Hepatocyte (in vitro differentiated cells): ENCODE results near the gene NOL8. TPM values are rescaled to one million over a fixed set of nuclear protein-coding genes. Genes with fewer than 3 reads are reported as not detected.
A peak's percentile ranks its signal among the peaks of the same experiment; 100 is the strongest.

Experiments used
- DNase-seq: peaks from one replicate; pipeline ENCODE4 v3.0.0-alpha.2; 2016; ENCODE audit warnings: low spot score
- H2AFZ ChIP-seq: fragments of 200-600 bp; sonication (generic); 2 replicates; pipeline ENCODE4 v1.6.0; 2016; ENCODE audit warnings: antibody characterized with exemption, mild to moderate bottlenecking
- H3K27ac ChIP-seq: fragments of 200-600 bp; sonication (generic); 2 replicates; pipeline ENCODE4 v1.5.1; 2016; ENCODE audit warnings: mild to moderate bottlenecking
- H3K27me3 ChIP-seq: fragments of 200-600 bp; sonication (generic); 2 replicates; pipeline ENCODE4 v1.6.1; 2016
- H3K36me3 ChIP-seq: fragments of 200-600 bp; sonication (generic); replicated peaks from 2 replicates; pipeline ENCODE4 v1.5.1; 2016; ENCODE audit warnings: low read depth; ENCODE audit not compliant: insufficient read depth
- H3K4me1 ChIP-seq: fragments of 200-600 bp; sonication (generic); 2 replicates; pipeline ENCODE4 v1.5.1; 2016; ENCODE audit warnings: mild to moderate bottlenecking, moderate library complexity; ENCODE audit not compliant: insufficient read depth
- H3K4me2 ChIP-seq: fragments of 200-600 bp; sonication (generic); 2 replicates; pipeline ENCODE4 v1.6.0; 2016
- H3K4me3 ChIP-seq: fragments of 200-600 bp; sonication (generic); 2 replicates; pipeline ENCODE4 v1.5.1; 2016; ENCODE audit warnings: mild to moderate bottlenecking
- H3K79me2 ChIP-seq: fragments of 200-600 bp; sonication (generic); 2 replicates; pipeline ENCODE4 v1.6.0; 2017; ENCODE audit warnings: mild to moderate bottlenecking
- H3K9me2 ChIP-seq: fragments of 200-600 bp; sonication (generic); replicated peaks from 2 replicates; pipeline ENCODE4 v1.6.0; 2017; ENCODE audit warnings: mild to moderate bottlenecking; ENCODE audit not compliant: insufficient read depth
- H3K9me3 ChIP-seq: fragments of 200-600 bp; sonication (generic); 2 replicates; pipeline ENCODE4 v1.5.1; 2016; ENCODE audit warnings: low read depth, mild to moderate bottlenecking
- H4K20me1 ChIP-seq: fragments of 200-600 bp; sonication (generic); 2 replicates; pipeline ENCODE4 v1.6.0; 2016; ENCODE audit warnings: mild to moderate bottlenecking; ENCODE audit not compliant: insufficient read depth, poor library complexity, severe bottlenecking
- CTCF ChIP-seq: fragments of 200-600 bp; sonication (generic); IDR thresholded peaks from 2 replicates; pipeline ENCODE4 v1.5.1; 2016; ENCODE audit warnings: antibody characterized with exemption, mild to moderate bottlenecking; ENCODE audit not compliant: poor library complexity
- EZH2 ChIP-seq: fragments of 200-600 bp; sonication (generic); IDR thresholded peaks from 2 replicates; pipeline ENCODE4 v1.6.1; 2016; ENCODE audit warnings: antibody characterized with exemption, mild to moderate bottlenecking, borderline replicate concordance
- EZH2phosphoT487 ChIP-seq: fragments of 200-600 bp; sonication (generic); IDR thresholded peaks from one replicate; pipeline ENCODE4 v1.6.1; 2018; ENCODE audit warnings: antibody characterized with exemption, mild to moderate bottlenecking, low read depth, moderate library complexity; ENCODE audit not compliant: unreplicated experiment, severe bottlenecking
- WGBS: methylation state at CpG from one replicate; pipeline ENCODE4 v1.1.6; 2016; ENCODE audit warnings: low lambda C conversion rate; ENCODE audit errors: missing lambda C conversion rate; 5-methylcytosine and 5-hydroxymethylcytosine counted together
- polyA plus RNA-seq: library from polyadenylated mRNA; unstranded; fragments of >200 nt; fragmentation: Nextera tagmentation; extraction: Ambion mirVana; gene quantifications from 2 replicates; pipeline ENCODE4 v1.2.1, GENCODE V29; 2016
- total RNA-seq: library from RNA; depleted of rRNA; stranded (reverse); fragments of >200 nt; gene quantifications from 2 replicates; pipeline ENCODE4 v1.2.3, GENCODE V29; 2014

NOL8 gene
- total and polyA plus RNA-seq, 2 experiments from 2014 or later: 17.5 to 28.9 TPM

GRCh38 chr9:92328225-92328624 lies 3.1 kb upstream of the NOL8 start:
- H3K9me3 ChIP-seq: no peaks in the 10 kb centered on the region
- H3K27me3 ChIP-seq: no peaks in the 10 kb centered on the region
- WGBS: 41% methylated on average over 2 of the region's 2 CpGs
- DNase-seq: peak; percentile 57
- H3K4me3 ChIP-seq: no peak overlapping the region
- peaks cover 18% of the 10 kb centered on the region for H3K79me2 ChIP-seq
- TF ChIP-seq CTCF (peak; percentile 53), EZH2phosphoT487 (no peak), EZH2 (no peak)
- H4K20me1 ChIP-seq: no peaks in the 10 kb centered on the region
- H2AFZ ChIP-seq: no peak overlapping the region
- no peak overlapping the region for H3K27ac ChIP-seq
- no peak overlapping the region for H3K4me2 ChIP-seq
- no peaks in the 10 kb centered on the region for H3K9me2 ChIP-seq
- peaks cover 10% of the 10 kb centered on the region for H3K4me1 ChIP-seq
- no peaks in the 10 kb centered on the region for H3K36me3 ChIP-seq

GRCh38 chr9:92327283-92327850 lies 2.2 kb upstream of the NOL8 start:
- DNase-seq: no peak
- Histone ChIP-seq H3K9me2 (no peaks in the 10 kb centered on the region), H3K27ac (no peak overlapping the region), H4K20me1 (no peaks in the 10 kb centered on the region), H3K4me1 (peaks cover 10% of the 10 kb centered on the region), H3K36me3 (no peaks in the 10 kb centered on the region), H3K79me2 (peaks cover 22% of the 10 kb centered on the region), H3K27me3 (no peaks in the 10 kb centered on the region), H3K9me3 (no peaks in the 10 kb centered on the region), H3K4me3 (no peak overlapping the region), H3K4me2 (peak overlapping the region; percentile 95), H2AFZ (no peak overlapping the region)
- WGBS: 74% methylated on average over 2 of the region's 2 CpGs
- TF ChIP-seq CTCF: no peak
- TF ChIP-seq EZH2: no peak
- TF ChIP-seq EZH2phosphoT487: no peak

GRCh38 chr9:92325991-92326500 lies 896 bp upstream of the NOL8 start:
- H2AFZ ChIP-seq: peak overlapping the region; percentile 70
- TF ChIP-seq EZH2 (no peak), EZH2phosphoT487 (no peak), CTCF (no peak)
- H3K9me3 ChIP-seq: no peaks in the 10 kb centered on the region
- peak overlapping the region; percentile 95 for H3K4me2 ChIP-seq
- H3K9me2 ChIP-seq: no peaks in the 10 kb centered on the region
- H3K27ac ChIP-seq: peak overlapping the region; percentile 100
- no peaks in the 10 kb centered on the region for H3K36me3 ChIP-seq
- H3K4me1 ChIP-seq: peaks cover 10% of the 10 kb centered on the region
- H3K79me2 ChIP-seq: peaks cover 22% of the 10 kb centered on the region
- H4K20me1 ChIP-seq: no peaks in the 10 kb centered on the region
- 3% methylated on average over 30 of the region's 30 CpGs for WGBS
- DNase-seq: no peak
- no peaks in the 10 kb centered on the region for H3K27me3 ChIP-seq
- peak overlapping the region; percentile 65 for H3K4me3 ChIP-seq

- DNase-seq: no peak
- no peaks in the 10 kb centered on the region for H3K9me3 ChIP-seq
- WGBS: 2% methylated on average over 12 of the region's 12 CpGs
- peaks cover 22% of the 10 kb centered on the region for H3K79me2 ChIP-seq
- peak overlapping the region; percentile 65 for H3K4me3 ChIP-seq
- no peak for TF ChIP-seq EZH2
- no peak for TF ChIP-seq CTCF
- no peak for TF ChIP-seq EZH2phosphoT487
- H3K4me1 ChIP-seq: peaks cover 10% of the 10 kb centered on the region
- no peaks in the 10 kb centered on the region for H3K36me3 ChIP-seq
- H4K20me1 ChIP-seq: no peaks in the 10 kb centered on the region
- H3K27ac ChIP-seq: peak overlapping the region; percentile 100
- no peaks in the 10 kb centered on the region for H3K27me3 ChIP-seq
- H3K4me2 ChIP-seq: peak overlapping the region; percentile 95
- no peaks in the 10 kb centered on the region for H3K9me2 ChIP-seq
- H2AFZ ChIP-seq: peak overlapping the region; percentile 70
Observed at GRCh38 chr9:92324889-92325268, 271 bp downstream of the NOL8 start.
